COLO668 (cell line): ENCODE results near the gene PIGP.
"Not testable (repeated sequence)": the region's sequence is repeated elsewhere in the genome, so short reads cannot be mapped to it uniquely, and the experiment has no call there.

ENCODE experiments used
- DNase-seq: peaks from one replicate; lab custom pipeline; 2025; ENCODE audit not compliant: unreplicated experiment; lab: John Stamatoyannopoulos, UW

The PIGP gene

GRCh38 chr21:37045149-37045548, 27.7 kb downstream of the PIGP start:
- DNase-seq = no peak

- DNase-seq = no peak
Observed at GRCh38 chr21:37044643-37045042, 28.2 kb downstream of the PIGP start.

GRCh38 chr21:37043818-37044217, 29.1 kb downstream of the PIGP start:
- DNase-seq = no peak

- peak; percentile 89 for DNase-seq
Observed at GRCh38 chr21:37041706-37042271, 31.1 kb downstream of the PIGP start.

GRCh38 chr21:37040212-37040611, 32.7 kb downstream of the PIGP start:
- no peak for DNase-seq

- no peak for DNase-seq
Observed at GRCh38 chr21:37039411-37040075, 33.3 kb downstream of the PIGP start.

GRCh38 chr21:37036177-37036576, 36.7 kb downstream of the PIGP start:
- no peak for DNase-seq

- DNase-seq = not testable (repeated sequence)
Observed at GRCh38 chr21:37034394-37034793, 38.5 kb downstream of the PIGP start.

GRCh38 chr21:37032877-37033471, 39.9 kb downstream of the PIGP start:
- DNase-seq = no peak

GRCh38 chr21:37032293-37032692, 40.6 kb downstream of the PIGP start:
- no peak for DNase-seq

- DNase-seq = no peak
Observed at GRCh38 chr21:37030864-37031263, 42.0 kb downstream of the PIGP start.

GRCh38 chr21:37028570-37028969, 44.3 kb downstream of the PIGP start:
- DNase-seq = no peak

GRCh38 chr21:37026499-37026898, 46.4 kb downstream of the PIGP start:
- no peak for DNase-seq

GRCh38 chr21:37017951-37018679, 54.8 kb downstream of the PIGP start:
- DNase-seq = no peak
